ENCODE data around the gene RABGAP1L. TPM values are rescaled to one million over a fixed set of nuclear protein-coding genes. Genes with fewer than 3 reads are reported as not detected.

The RABGAP1L gene
- total and polyA plus RNA-seq, 2 of the 8 experiments (the other 6 are each of a cell fraction or from before 2014, with no cell fraction given): 33.3 to 156 TPM

DNA sequence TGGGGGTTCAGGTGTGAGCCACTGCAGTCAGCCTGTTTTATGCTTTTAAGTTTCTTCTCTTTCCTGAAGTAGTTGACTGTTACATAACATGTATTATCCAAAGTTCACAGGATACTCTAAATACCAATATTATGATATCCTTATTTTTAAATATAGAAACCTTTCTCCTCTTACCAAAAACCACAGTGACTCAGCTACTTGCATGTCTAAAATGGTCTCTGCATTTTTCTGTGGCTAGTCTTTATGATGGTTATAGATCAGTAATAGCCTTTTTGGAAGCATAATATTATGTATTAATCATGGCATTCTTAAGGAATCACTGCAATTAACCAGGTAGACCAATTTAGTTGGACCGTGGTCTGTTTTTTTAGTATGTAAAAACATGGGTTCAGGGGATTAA lies 629.7 kb downstream of the RABGAP1L start:
- Histone ChIP-seq H2BK20ac (ENCODE audit: low read length) (no peak overlapping the region), H3K9me3 (ENCODE audit: insufficient read depth in 2 of 2, low read depth in 1 of 2, low read length in 1 of 2) (no peaks in the 10 kb centered on the region), H3K4me2 (ENCODE audit: insufficient read depth in 1 of 2, low read depth in 2 of 2, low read length in 2 of 2) (no peak overlapping the region), H3K4me3 (ENCODE audit: extremely low read depth in 1 of 4, insufficient read depth in 2 of 4, low read depth in 3 of 4, low read length in 4 of 4) (no peak overlapping the region), H2BK15ac (ENCODE audit: low read length) (no peak overlapping the region), H2BK120ac (replicated peaks; ENCODE audit: low read depth, low read length) (no peak overlapping the region), H4K8ac (ENCODE audit: extremely low read depth, insufficient read depth, low read length) (no peak overlapping the region), H3K23ac (ENCODE audit: insufficient read length) (no peak overlapping the region), H3K36me3 (ENCODE audit: control insufficient read depth in 2 of 4, insufficient read depth in 4 of 4, low read length in 3 of 4) (no peaks in the 10 kb centered on the region), H3K79me1 (ENCODE audit: low read depth, low read length) (no peaks in the 10 kb centered on the region), H3K79me2 (ENCODE audit: control insufficient read depth in 1 of 2, insufficient read depth in 2 of 2, low read length in 2 of 2) (no peaks in the 10 kb centered on the region), H3K56ac (replicated peaks; ENCODE audit: insufficient read length, low read depth, low read length) (no peak overlapping the region), H4K20me1 (replicated peaks in 1 of 2; ENCODE audit: control insufficient read depth in 1 of 2, insufficient read depth in 2 of 2, low read length in 2 of 2) (no peaks in the 10 kb centered on the region), H3K27me3 (replicated peaks in 1 of 4; ENCODE audit: control insufficient read depth in 3 of 4, extremely low read depth in 1 of 4, insufficient read depth in 3 of 4, low read length in 3 of 4) (no peaks in the 10 kb centered on the region), H4K91ac (replicated peaks; ENCODE audit: insufficient read length, low read length) (no peak overlapping the region), H3K18ac (ENCODE audit: extremely low read depth, low read length) (no peak overlapping the region), H3K14ac (ENCODE audit: insufficient read length) (no peak overlapping the region), H3K4me1 (replicated peaks in 1 of 4; ENCODE audit: control insufficient read depth in 3 of 4, insufficient read depth in 4 of 4, low read length in 3 of 4) (peaks cover 0 to 2% (median 0%) of the 10 kb centered on the region in 4 experiments; a peak in 1 of 7 replicates), H3K4ac (replicated peaks; ENCODE audit: insufficient read length, low read depth, low read length) (no peak overlapping the region), H3K9ac (replicated peaks in 1 of 4; ENCODE audit: extremely low read depth in 1 of 4, low read depth in 3 of 4, low read length in 3 of 4) (no peak overlapping the region), H3K23me2 (ENCODE audit: low read depth, low read length) (no peaks in the 10 kb centered on the region; the same call in 1 of the 2 replicates), H2BK5ac (ENCODE audit: low read depth, low read length) (no peak overlapping the region), H2BK12ac (ENCODE audit: low read depth, low read length) (no peak overlapping the region), H2AFZ (ENCODE audit: low read length) (no peak overlapping the region), H3K27ac (ENCODE audit: low read depth, low read length) (no peak overlapping the region), H2AK5ac (ENCODE audit: low read depth, low read length) (no peak overlapping the region), H4K5ac (ENCODE audit: insufficient read length, low read depth, low read length) (no peak overlapping the region)
- WGBS, 2 experiments (ENCODE audit: extremely low coverage in 1 of 2, insufficient coverage in 1 of 2, insufficient read length in 1 of 2, insufficient replicate concordance in 2 of 2, low coverage in 1 of 2, low lambda C conversion rate in 2 of 2, missing lambda C conversion rate in 1 of 2): 93% methylated on average over 1 of the region's 1 CpG; no CpG with 5 or more reads in 1 of the 2 experiments
- DNase-seq (ENCODE audit: low read depth in 1 of 2, low spot score in 2 of 2): no peak
- TF ChIP-seq YY1 (IDR thresholded peaks at IDR 0.05; ENCODE audit: low read depth, low read length): no peak
- no peak for TF ChIP-seq USF2 (IDR thresholded peaks at IDR 0.05; ENCODE audit: low read length)
- TF ChIP-seq ASH2L (IDR thresholded peaks at IDR 0.05; ENCODE audit: low read length): no peak
- no peak for TF ChIP-seq SP4 (IDR thresholded peaks at IDR 0.05; ENCODE audit: low read length)
- TF ChIP-seq GABPA (IDR thresholded peaks at IDR 0.05; ENCODE audit: borderline replicate concordance, insufficient read depth, low read length): no peak
- TF ChIP-seq CHD2 (IDR thresholded peaks at IDR 0.05; ENCODE audit: low read length): no peak
- TF ChIP-seq POLR2AphosphoS5 (IDR thresholded peaks at IDR 0.05; ENCODE audit: low read depth, low read length): no peak
- TF ChIP-seq CBX8 (IDR thresholded peaks at IDR 0.05; ENCODE audit: borderline replicate concordance, low read depth, low read length): no peak
- TF ChIP-seq, protein P1, sequence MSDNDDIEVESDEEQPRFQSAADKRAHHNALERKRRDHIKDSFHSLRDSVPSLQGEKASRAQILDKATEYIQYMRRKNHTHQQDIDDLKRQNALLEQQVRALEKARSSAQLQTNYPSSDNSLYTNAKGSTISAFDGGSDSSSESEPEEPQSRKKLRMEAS (IDR thresholded peaks at IDR 0.05): no peak
- no peak for TF ChIP-seq POU5F1 (IDR thresholded peaks at IDR 0.05; ENCODE audit: low read depth, low read length)
- no peak for TF ChIP-seq BACH1 (IDR thresholded peaks at IDR 0.05; ENCODE audit: low read length)
- no peak for TF ChIP-seq EP300 (IDR thresholded peaks at IDR 0.05; ENCODE audit: borderline replicate concordance in 1 of 2, low read depth in 2 of 2, low read length in 2 of 2)
- no peak for TF ChIP-seq RXRA (IDR thresholded peaks at IDR 0.05; ENCODE audit: insufficient read depth, low read depth, low read length)
- ChIA-PET CTCF (ENCODE audit: partially characterized antibody) (interaction anchor here (0.6 kb wide), 1 partner anchor 8 kb away, joined by 4 read pairs; no protein-coding TSS in a partner anchor), POLR2A (ENCODE audit: partially characterized antibody) (no interaction called here)
- no peak for FAIRE-seq

Data from H1 (cell line).